ENCODE measurements around the gene FAM221B.

GRCh38 chr9:35844628-35845270, 16.2 kb upstream of the FAM221B start:
- TF ChIP-seq POLR2A (IDR thresholded peaks at IDR 0.05; ENCODE audit: low read length) = no peak
- TF ChIP-seq GATA1 (IDR thresholded peaks at IDR 0.05; ENCODE audit: low read depth, low read length) = no peak

All from erythroblast (primary cell).